ENCODE data around the gene LHFPL2. TPM values are rescaled to one million over a fixed set of nuclear protein-coding genes. Genes with fewer than 3 reads are reported as not detected.

LHFPL2 gene
- total RNA-seq, 1 donor from 2014 or later, result 47.6 TPM

GRCh38 chr5:78506261-78507024 lies 142.1 kb downstream of the LHFPL2 start:
- Mint-ChIP-seq H3K27me3 (ENCODE audit: unreplicated experiment) (peaks cover 4% of the 10 kb centered on the region), H3K9me3 (ENCODE audit: unreplicated experiment) (no peaks in the 10 kb centered on the region), H3K36me3 (ENCODE audit: low read depth, unreplicated experiment) (peaks cover 10% of the 10 kb centered on the region), H3K4me3 (ENCODE audit: unreplicated experiment) (no peak overlapping the region), H3K27ac (ENCODE audit: unreplicated experiment) (no peak overlapping the region), H3K4me1 (ENCODE audit: unreplicated experiment) (peaks cover 38% of the 10 kb centered on the region)
- DNase-seq (ENCODE audit: low spot score), result no peak
- no peak for TF ChIP-seq CTCF (IDR thresholded peaks at IDR 0.05; ENCODE audit: unreplicated experiment)

- Mint-ChIP-seq H3K9me3 (ENCODE audit: unreplicated experiment) (no peaks in the 10 kb centered on the region), H3K27me3 (ENCODE audit: unreplicated experiment) (peaks cover 4% of the 10 kb centered on the region), H3K4me3 (ENCODE audit: unreplicated experiment) (no peak overlapping the region), H3K4me1 (ENCODE audit: unreplicated experiment) (peaks cover 32% of the 10 kb centered on the region), H3K27ac (ENCODE audit: unreplicated experiment) (no peak overlapping the region), H3K36me3 (ENCODE audit: low read depth, unreplicated experiment) (peaks cover 10% of the 10 kb centered on the region)
- no peak for TF ChIP-seq CTCF (IDR thresholded peaks at IDR 0.05; ENCODE audit: unreplicated experiment)
- DNase-seq (ENCODE audit: low spot score), result no peak
These were observed 142.7 kb downstream of the LHFPL2 start for GRCh38 chr5:78505860-78506259.

- no peak for DNase-seq (ENCODE audit: low spot score)
- Mint-ChIP-seq H3K4me1 (ENCODE audit: unreplicated experiment) (peaks cover 30% of the 10 kb centered on the region), H3K9me3 (ENCODE audit: unreplicated experiment) (no peaks in the 10 kb centered on the region), H3K4me3 (ENCODE audit: unreplicated experiment) (no peak overlapping the region), H3K36me3 (ENCODE audit: low read depth, unreplicated experiment) (peaks cover 10% of the 10 kb centered on the region), H3K27me3 (ENCODE audit: unreplicated experiment) (peaks cover 4% of the 10 kb centered on the region), H3K27ac (ENCODE audit: unreplicated experiment) (no peak overlapping the region)
- no peak for TF ChIP-seq CTCF (IDR thresholded peaks at IDR 0.05; ENCODE audit: unreplicated experiment)
These were observed 143.6 kb downstream of the LHFPL2 start for GRCh38 chr5:78504704-78505677.

- no peak overlapping the region for H3K27ac Mint-ChIP-seq (ENCODE audit: unreplicated experiment)
- peaks cover 4% of the 10 kb centered on the region for H3K27me3 Mint-ChIP-seq (ENCODE audit: unreplicated experiment)
- no peaks in the 10 kb centered on the region for H3K9me3 Mint-ChIP-seq (ENCODE audit: unreplicated experiment)
These were observed 144.5 kb downstream of the LHFPL2 start for GRCh38 chr5:78503958-78504653.

More at GRCh38 chr5:78503958-78504653, 144.5 kb downstream of the LHFPL2 start:
- Mint-ChIP-seq H3K4me1 (ENCODE audit: unreplicated experiment) (peaks cover 24% of the 10 kb centered on the region), H3K36me3 (ENCODE audit: low read depth, unreplicated experiment) (peaks cover 4% of the 10 kb centered on the region), H3K4me3 (ENCODE audit: unreplicated experiment) (no peak overlapping the region)
- TF ChIP-seq CTCF (IDR thresholded peaks at IDR 0.05; ENCODE audit: unreplicated experiment), result no peak
- no peak for DNase-seq (ENCODE audit: low spot score)
